ENCODE results near the gene FASLG. TPM values are rescaled to one million over a fixed set of nuclear protein-coding genes. Genes with fewer than 3 reads are reported as not detected.

Gene FASLG
- total RNA-seq, 5 donors from 2014 or later (not counting 1 experiment from before 2014, with no cell fraction given), result 0.70 to 5.2 (median 3.4) TPM

DNA sequence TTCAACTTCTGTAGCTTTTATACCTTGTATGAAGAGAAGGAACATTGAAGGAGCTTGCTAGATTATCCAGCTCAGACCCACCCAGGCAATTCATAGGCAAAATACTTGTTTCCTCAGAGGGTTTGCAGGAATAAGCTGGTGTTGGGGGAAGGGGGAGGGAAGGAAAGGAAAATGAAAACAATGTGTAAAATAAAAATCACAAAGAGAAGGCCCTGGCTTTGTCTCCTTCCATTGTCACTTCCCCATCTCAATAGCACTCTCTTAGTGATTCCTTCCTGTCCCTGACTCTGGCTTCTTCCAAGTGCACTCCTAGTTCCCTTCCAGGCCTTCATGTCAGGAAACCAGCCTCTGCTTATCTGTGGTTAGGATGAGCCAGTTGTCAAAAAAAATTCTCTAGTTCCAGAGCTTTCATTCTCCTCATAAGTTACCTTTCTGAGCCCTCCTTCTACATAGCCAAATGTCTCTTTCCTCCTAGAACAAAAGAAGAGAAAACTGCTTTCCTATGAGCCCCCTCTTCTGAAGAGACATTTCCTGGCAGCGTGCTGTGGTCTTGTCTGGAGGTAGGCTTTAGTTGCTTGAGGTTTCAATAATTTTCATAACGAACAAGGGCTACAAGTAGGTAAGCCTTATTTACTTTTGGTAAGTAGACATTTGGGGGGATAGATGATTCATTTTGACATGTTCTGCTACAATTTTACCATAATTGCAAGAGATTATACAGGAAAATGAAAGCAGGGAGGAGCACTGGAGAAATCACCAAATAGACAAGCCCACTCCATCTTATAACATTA lies 45.7 kb downstream of the FASLG start:
- DNase-seq, result no peak
- ATAC-seq (replicated peaks in 1 of 4), result no peak
- H3K36me3 Mint-ChIP-seq, result no peaks in the 10 kb centered on the region
- H3K27me3 Mint-ChIP-seq, result no peaks in the 10 kb centered on the region
- Histone ChIP-seq H3K9me3 (no peaks in the 10 kb centered on the region), H3K27me3 (replicated peaks in 1 of 2; ENCODE audit: control insufficient read depth in 2 of 2, extremely low read depth in 1 of 2, insufficient read depth in 2 of 2, low read length in 1 of 2) (no peaks in the 10 kb centered on the region), H3K4me1 (ENCODE audit: control insufficient read depth in 1 of 2, extremely low read depth in 1 of 2, insufficient read depth in 2 of 2, low read length in 2 of 2) (peaks cover 48 to 58% of the 10 kb centered on the region in 2 experiments), H3K4me3 (ENCODE audit: control insufficient read depth in 1 of 2, extremely low read depth in 1 of 2, low read length in 1 of 2) (no peak overlapping the region), H3K36me3 (ENCODE audit: control insufficient read depth in 2 of 2, extremely low read depth in 1 of 2, insufficient read depth in 1 of 2, low read length in 1 of 2) (no peaks in the 10 kb centered on the region), H3K27ac (ENCODE audit: low read length) (peak overlapping the region; percentile 7)
- ChIA-PET CTCF (interaction anchor here in 1 of 2 donors (0.6 to 0.7 kb wide), 2 partner anchors 13 to 15 kb away, joined by 3 read pairs; no protein-coding TSS in a partner anchor), POLR2A (no interaction called here)
- WGBS (ENCODE audit: insufficient coverage), result no CpG with 5 or more reads among the region's 2 CpGs
- peaks cover 25 to 40% (median 35%) of the 10 kb centered on the region in 3 donors for H3K4me1 Mint-ChIP-seq
- no peaks in the 10 kb centered on the region for H3K9me3 Mint-ChIP-seq
- peak overlapping the region in 1 of 2 donors; percentile 53 for H3K27ac Mint-ChIP-seq
- peak overlapping the region in 1 of 3 donors; percentile 4 for H3K4me3 Mint-ChIP-seq

DNA sequence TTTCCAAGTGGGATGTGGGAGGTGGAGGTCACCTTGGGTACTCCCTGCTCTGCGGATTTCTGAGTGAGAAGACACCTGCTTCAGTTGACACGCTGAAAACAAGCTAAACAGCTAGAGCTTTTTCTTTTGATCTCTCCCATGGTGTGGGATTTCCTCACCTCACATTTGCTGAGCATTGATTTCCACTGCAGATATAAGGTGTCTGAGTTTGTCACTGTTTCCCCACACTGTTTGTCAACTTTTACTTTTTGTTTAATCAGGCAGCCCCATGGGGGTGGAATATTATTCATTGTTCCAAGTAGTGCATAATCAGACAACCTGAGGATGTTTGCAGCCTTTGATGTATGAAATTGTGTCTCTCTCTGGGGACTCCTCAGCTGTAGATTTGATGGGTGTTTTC lies 49.5 kb downstream of the FASLG start:
- no peaks in the 10 kb centered on the region for H3K27me3 Mint-ChIP-seq
- ATAC-seq (replicated peaks in 1 of 4) (peak; percentile 80 to 88 (median 86)), DNase-seq (peak in 10 of 35 experiments; percentile 5 to 63 (median 22))
- ChIA-PET CTCF (interaction anchor here (1.0 to 1.9 kb wide), 6 partner anchors 10 to 100 kb away, joined by 3 to 9 read pairs (median 5); no protein-coding TSS in a partner anchor), POLR2A (interaction anchor here in 1 of 2 donors (0.6 to 1.0 kb wide), 2 partner anchors 9 to 18 kb away, joined by 3 read pairs; no protein-coding TSS in a partner anchor)
- H3K27me3 ChIP-seq (replicated peaks in 1 of 2; ENCODE audit: control insufficient read depth in 2 of 2, extremely low read depth in 1 of 2, insufficient read depth in 2 of 2, low read length in 1 of 2), result no peaks in the 10 kb centered on the region
- H3K27ac ChIP-seq (ENCODE audit: low read length), result peak overlapping the region; percentile 12
- H3K4me1 Mint-ChIP-seq, result peaks cover 16 to 46% (median 38%) of the 10 kb centered on the region in 3 donors
- H3K9me3 ChIP-seq, result no peaks in the 10 kb centered on the region
- H3K36me3 Mint-ChIP-seq, result no peaks in the 10 kb centered on the region
- peak overlapping the region; percentile 22 to 60 (median 55) for H3K4me3 Mint-ChIP-seq
- no peaks in the 10 kb centered on the region for H3K36me3 ChIP-seq (ENCODE audit: control insufficient read depth in 2 of 2, extremely low read depth in 1 of 2, insufficient read depth in 1 of 2, low read length in 1 of 2)
- peak overlapping the region; percentile 76 to 86 for H3K27ac Mint-ChIP-seq
- H3K4me3 ChIP-seq (ENCODE audit: control insufficient read depth in 1 of 2, extremely low read depth in 1 of 2, low read length in 1 of 2), result peak overlapping the region in 1 of 2 donors; percentile 0
- H3K9me3 Mint-ChIP-seq, result no peaks in the 10 kb centered on the region
- peaks cover 26 to 33% of the 10 kb centered on the region in 2 experiments for H3K4me1 ChIP-seq (ENCODE audit: control insufficient read depth in 1 of 2, extremely low read depth in 1 of 2, insufficient read depth in 2 of 2, low read length in 2 of 2)
- WGBS (ENCODE audit: insufficient coverage), result no CpG with 5 or more reads among the region's 2 CpGs

DNA sequence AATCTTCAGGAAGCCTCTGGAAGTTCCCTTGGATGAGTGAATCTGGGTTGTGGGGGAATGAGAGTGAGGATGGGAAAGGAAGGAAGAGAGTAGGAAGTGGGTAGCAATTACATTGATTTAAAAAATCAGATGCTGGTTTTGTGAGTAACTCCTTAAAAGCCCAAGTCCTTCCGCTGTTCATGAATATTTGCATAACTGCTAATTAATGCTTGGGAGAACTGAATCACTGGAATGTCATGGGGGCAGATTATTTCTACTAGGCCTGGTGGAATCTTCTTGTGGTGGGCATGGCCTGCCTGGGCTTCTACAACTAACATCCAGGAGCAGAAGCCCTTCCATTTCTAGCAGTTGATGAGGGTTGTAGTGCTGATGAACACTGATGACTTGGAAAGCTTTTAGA lies 52.7 kb downstream of the FASLG start:
- Histone ChIP-seq H3K4me1 (ENCODE audit: control insufficient read depth in 1 of 2, extremely low read depth in 1 of 2, insufficient read depth in 2 of 2, low read length in 2 of 2) (peaks cover 13 to 21% of the 10 kb centered on the region in 2 experiments), H3K27me3 (replicated peaks in 1 of 2; ENCODE audit: control insufficient read depth in 2 of 2, extremely low read depth in 1 of 2, insufficient read depth in 2 of 2, low read length in 1 of 2) (no peaks in the 10 kb centered on the region), H3K4me3 (ENCODE audit: control insufficient read depth in 1 of 2, extremely low read depth in 1 of 2, low read length in 1 of 2) (no peak overlapping the region), H3K9me3 (no peaks in the 10 kb centered on the region), H3K27ac (ENCODE audit: low read length) (no peak overlapping the region), H3K36me3 (ENCODE audit: control insufficient read depth in 2 of 2, extremely low read depth in 1 of 2, insufficient read depth in 1 of 2, low read length in 1 of 2) (no peaks in the 10 kb centered on the region)
- CTCF ChIA-PET, result interaction anchor here (0.8 to 1.6 kb wide), 4 partner anchors 8 to 102 kb away, joined by 3 to 6 read pairs (median 4); no protein-coding TSS in a partner anchor
- peaks cover 13 to 48% (median 47%) of the 10 kb centered on the region in 3 donors for H3K4me1 Mint-ChIP-seq
- H3K27ac Mint-ChIP-seq, result no peak overlapping the region
- WGBS (ENCODE audit: insufficient coverage), result no CpG with 5 or more reads among the region's 1 CpG
- no peaks in the 10 kb centered on the region for H3K27me3 Mint-ChIP-seq
- DNase-seq (no peak), ATAC-seq (replicated peaks in 1 of 4) (no peak)
- no peaks in the 10 kb centered on the region for H3K36me3 Mint-ChIP-seq
- POLR2A ChIA-PET, result no interaction called here
- H3K9me3 Mint-ChIP-seq, result no peaks in the 10 kb centered on the region
- no peak overlapping the region for H3K4me3 Mint-ChIP-seq

DNA sequence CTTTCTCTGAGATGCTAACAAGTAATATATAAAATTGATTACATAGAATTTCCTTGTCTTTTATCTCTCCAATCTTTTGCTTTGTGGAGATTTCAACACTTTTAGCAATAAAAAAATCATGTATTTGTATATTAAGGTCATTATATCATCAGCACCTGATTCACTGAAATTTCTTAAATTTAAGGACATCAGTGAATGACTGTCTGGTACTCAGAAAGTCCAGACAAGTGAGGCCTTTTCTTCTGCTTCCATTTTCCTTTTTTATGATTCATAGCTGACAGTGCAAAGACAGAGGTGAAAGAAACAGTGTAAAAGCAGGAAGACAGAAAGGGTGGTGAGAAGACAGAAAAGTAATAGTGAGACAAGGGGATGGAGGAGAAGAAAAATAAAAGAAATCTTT lies 54.6 kb downstream of the FASLG start:
- Mint-ChIP-seq H3K9me3 (no peaks in the 10 kb centered on the region), H3K4me1 (peaks cover 8 to 43% (median 42%) of the 10 kb centered on the region in 3 donors), H3K27me3 (no peaks in the 10 kb centered on the region), H3K36me3 (no peaks in the 10 kb centered on the region), H3K27ac (no peak overlapping the region), H3K4me3 (no peak overlapping the region)
- no peaks in the 10 kb centered on the region for H3K9me3 ChIP-seq
- ATAC-seq (replicated peaks in 1 of 4), result no peak
- no peak overlapping the region for H3K27ac ChIP-seq (ENCODE audit: low read length)
- DNase-seq, result no peak
- H3K4me1 ChIP-seq (ENCODE audit: control insufficient read depth in 1 of 2, extremely low read depth in 1 of 2, insufficient read depth in 2 of 2, low read length in 2 of 2), result peaks cover 10 to 12% of the 10 kb centered on the region in 2 experiments
- ChIA-PET POLR2A (interaction anchor here in 1 of 2 donors (0.6 kb wide), 1 partner anchor 1141 kb away, joined by 3 read pairs; no protein-coding TSS in a partner anchor), CTCF (interaction anchor here (1.2 to 1.8 kb wide), 3 partner anchors 103 to 104 kb away, joined by 3 to 8 read pairs (median 4); no protein-coding TSS in a partner anchor)
- no peaks in the 10 kb centered on the region for H3K27me3 ChIP-seq (replicated peaks in 1 of 2; ENCODE audit: control insufficient read depth in 2 of 2, extremely low read depth in 1 of 2, insufficient read depth in 2 of 2, low read length in 1 of 2)
- no peaks in the 10 kb centered on the region for H3K36me3 ChIP-seq (ENCODE audit: control insufficient read depth in 2 of 2, extremely low read depth in 1 of 2, insufficient read depth in 1 of 2, low read length in 1 of 2)
- H3K4me3 ChIP-seq (ENCODE audit: control insufficient read depth in 1 of 2, extremely low read depth in 1 of 2, low read length in 1 of 2), result no peak overlapping the region

Other genes with a start within 250 kb of the FASLG start
- gene C1orf105, start 238.4 kb upstream of the FASLG start, total RNA-seq, result not detected
- gene PIGC, start 215.0 kb upstream of the FASLG start, total RNA-seq, result 10 to 100 TPM; 26.9 to 39.0 (median 34.5) TPM
- gene SUCO, start 126.0 kb upstream of the FASLG start, total RNA-seq, result 10 to 100 TPM; 43.7 to 87.1 (median 47.9) TPM